Left renal pelvis (tissue), 4 donors: ENCODE measurements around the gene KLHL24. TPM values are rescaled to one million over a fixed set of nuclear protein-coding genes. Genes with fewer than 3 reads are reported as not detected.
"Not testable (repeated sequence)": the region's sequence is repeated elsewhere in the genome, so short reads cannot be mapped to it uniquely, and the experiment has no call there.

Source experiments
- DNase-seq, 4 donors: peaks; one replicate each; pipeline ENCODE4 v3.0.0-alpha.2; 2013; ENCODE audit warnings: low read depth in 4 of 4, low spot score in 3 of 4
- polyA plus RNA-seq, 4 donors: library from polyadenylated mRNA; unstranded; fragments of 120-200 nt; gene quantifications; one replicate each; pipeline ENCODE4 v1.2.1, GENCODE V29; 2013; ENCODE audit not compliant: insufficient read length in 4 of 4

Gene KLHL24
- polyA plus RNA-seq, 4 donors: 40.5 to 53.9 (median 47.2) TPM

GRCh38 chr3:183634707-183635106 is 716 bp upstream of the KLHL24 start:
- no peak for DNase-seq

GRCh38 chr3:183635107-183635430 is 354 bp upstream of the KLHL24 start:
- no peak for DNase-seq

DNA sequence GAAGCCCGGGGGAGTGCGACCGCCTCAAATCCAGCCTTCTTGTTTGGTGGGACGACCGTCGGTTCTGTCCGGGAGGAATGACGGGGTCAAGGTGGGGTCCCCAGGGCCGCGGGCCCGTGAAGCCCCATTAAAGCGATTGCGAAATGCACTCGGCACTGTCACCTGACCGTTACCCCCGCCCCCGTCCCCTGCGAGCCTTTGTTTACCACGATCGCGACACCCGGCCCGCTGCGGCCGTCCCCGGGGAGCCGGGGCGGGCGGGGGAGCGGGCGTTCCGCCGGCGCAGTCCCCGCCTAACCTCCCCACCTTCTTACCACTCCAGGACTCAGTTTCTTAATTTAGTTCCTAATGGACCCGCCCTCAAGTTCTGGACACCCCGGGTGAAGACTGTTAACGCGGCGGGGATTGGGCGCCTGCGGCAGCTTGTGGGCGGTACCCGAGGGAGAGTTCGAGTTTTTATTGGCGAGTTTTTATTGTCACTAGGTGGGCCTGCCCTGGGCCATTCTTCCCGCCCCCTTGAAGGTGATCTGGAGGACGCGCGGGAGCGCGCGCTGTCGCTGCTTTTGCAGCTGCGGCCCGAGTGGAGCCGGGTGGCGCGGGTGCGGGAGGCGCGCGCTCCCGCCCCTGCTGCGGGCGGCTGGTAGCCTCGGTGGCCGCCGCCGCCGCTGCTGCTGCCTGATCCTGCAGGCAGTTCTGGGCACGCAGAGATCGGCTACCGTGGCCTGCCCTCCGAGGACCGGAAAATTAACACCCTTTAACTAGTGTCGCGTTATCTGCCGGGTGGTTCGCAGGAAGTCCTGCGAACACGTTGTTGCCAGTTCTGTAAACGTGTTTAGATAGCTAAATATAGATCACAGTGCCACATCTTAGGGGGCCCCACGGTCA is 1.0 kb downstream of the KLHL24 start:
- DNase-seq: peak; percentile 93 to 97 (median 95)

DNA sequence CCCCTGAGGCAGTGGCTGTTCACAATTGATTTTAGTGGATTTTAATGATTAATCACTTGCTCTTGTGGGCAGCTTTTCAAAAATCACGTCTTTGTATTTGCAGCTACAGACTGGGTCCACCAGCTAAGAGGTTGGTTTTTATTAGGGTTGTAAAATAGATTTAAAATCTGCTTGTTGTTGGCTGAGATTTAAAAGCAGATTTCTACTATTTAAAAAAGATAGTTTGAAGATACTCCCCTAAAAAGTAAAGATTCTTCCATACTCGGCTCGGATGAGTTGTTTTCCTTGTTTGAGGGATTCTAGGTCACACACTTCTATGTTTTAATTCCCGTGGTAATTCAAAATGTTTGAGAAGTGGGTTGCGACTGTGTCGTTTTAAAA is 1.7 kb downstream of the KLHL24 start:
- peak in 1 of 4 donors; percentile 10 for DNase-seq

- not testable (repeated sequence) for DNase-seq
Observed at GRCh38 chr3:183637633-183638032, 2.2 kb downstream of the KLHL24 start.

GRCh38 chr3:183638101-183638852 is 2.9 kb downstream of the KLHL24 start:
- DNase-seq: peak in 2 of 4 donors; percentile 19 to 27

GRCh38 chr3:183640635-183641034 is 5.2 kb downstream of the KLHL24 start:
- DNase-seq: not testable (repeated sequence)

DNA sequence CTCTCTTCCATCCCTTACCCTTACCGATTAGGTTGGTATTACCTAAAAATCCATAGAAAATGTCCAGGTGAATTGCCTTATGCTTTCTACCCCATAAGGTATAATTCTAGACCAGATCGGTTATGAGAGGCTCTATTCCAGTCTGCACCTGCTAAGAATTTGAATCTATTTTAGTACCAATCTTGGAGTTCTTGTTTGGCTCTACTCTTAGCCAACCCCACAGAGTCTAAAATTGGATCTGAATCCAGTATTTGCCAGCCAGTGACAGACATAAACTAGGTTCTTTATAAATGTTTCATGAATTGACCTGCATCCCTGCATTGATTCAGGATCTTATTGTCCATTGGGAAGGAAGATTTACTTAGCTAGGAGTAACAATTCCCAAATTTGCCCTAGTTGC is 6.5 kb downstream of the KLHL24 start:
- no peak for DNase-seq

GRCh38 chr3:183644244-183644643 is 8.8 kb downstream of the KLHL24 start:
- DNase-seq: no peak

- DNase-seq: no peak
Observed at GRCh38 chr3:183645254-183645653, 9.8 kb downstream of the KLHL24 start.

DNA sequence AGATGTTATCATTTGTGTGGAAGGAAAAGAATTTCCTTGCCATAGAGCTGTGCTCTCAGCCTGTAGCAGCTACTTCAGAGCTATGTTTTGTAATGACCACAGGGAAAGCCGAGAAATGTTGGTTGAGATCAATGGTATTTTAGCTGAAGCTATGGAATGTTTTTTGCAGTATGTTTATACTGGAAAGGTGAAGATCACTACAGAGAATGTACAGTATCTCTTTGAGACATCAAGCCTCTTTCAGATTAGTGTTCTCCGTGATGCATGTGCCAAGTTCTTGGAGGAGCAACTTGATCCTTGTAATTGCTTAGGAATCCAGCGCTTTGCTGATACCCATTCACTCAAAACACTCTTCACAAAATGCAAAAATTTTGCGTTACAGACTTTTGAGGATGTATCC is 15.1 kb downstream of the KLHL24 start:
- no peak for DNase-seq

DNA sequence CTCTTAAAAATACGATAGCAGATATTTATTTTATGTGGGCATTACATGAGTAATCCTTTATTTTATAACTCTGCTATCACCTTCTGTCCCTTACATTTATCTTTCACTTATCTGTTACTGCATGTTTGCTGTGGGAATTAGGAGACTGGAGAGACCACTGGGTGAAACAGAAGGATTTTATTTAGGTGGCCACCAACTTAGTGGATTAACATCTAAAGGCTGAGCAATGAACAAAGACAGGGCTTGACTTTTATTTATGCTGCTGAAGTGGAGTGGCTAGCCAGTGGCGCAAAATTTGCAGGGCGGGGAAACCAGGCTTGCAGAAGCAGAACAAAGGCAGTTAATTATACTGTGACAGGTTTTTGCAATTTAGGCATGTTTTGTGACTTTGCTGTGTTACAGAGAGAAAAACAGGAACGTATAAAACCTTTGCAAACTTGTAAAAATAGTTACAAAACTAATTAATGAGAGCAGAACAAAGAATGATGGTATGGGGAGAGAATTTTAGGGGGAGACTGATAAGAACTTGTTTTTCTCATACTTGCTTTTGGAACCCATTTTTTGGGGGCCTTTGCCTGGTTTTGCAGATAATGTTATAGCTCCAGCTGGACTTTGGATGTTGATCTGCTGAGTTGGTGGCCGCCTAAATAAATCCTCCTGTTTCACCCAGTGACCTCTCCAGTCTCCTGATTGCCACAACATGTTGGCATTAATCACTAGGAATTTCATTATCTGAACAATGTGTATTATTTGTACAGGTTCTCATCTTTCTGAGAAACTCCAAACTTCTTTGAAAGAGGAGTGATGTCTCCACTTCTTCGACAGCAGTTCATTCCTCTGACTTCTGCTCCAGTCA is 18.0 kb downstream of the KLHL24 start:
- peak in 1 of 4 donors; percentile 7 for DNase-seq

GRCh38 chr3:183654727-183655126 is 19.3 kb downstream of the KLHL24 start:
- no peak for DNase-seq

DNA sequence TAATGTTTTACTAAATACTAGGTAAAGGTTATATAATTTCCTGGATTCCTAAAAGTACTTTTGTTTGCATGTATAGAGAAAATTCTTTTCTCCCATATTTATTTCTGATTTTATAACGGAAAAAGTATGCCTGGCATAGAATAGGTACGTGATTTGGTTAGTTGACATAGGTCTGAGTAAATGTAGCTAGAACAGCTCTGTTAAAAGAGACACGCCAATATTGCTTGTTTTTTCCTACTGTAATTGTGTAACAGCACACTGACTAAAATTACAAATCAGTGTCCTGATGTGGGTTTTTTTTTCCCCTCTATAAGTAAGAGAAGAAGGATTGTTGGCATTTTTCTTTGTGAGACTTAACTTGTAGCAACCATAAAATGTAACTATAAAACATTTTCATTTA is 26.7 kb downstream of the KLHL24 start:
- DNase-seq: no peak

DNA sequence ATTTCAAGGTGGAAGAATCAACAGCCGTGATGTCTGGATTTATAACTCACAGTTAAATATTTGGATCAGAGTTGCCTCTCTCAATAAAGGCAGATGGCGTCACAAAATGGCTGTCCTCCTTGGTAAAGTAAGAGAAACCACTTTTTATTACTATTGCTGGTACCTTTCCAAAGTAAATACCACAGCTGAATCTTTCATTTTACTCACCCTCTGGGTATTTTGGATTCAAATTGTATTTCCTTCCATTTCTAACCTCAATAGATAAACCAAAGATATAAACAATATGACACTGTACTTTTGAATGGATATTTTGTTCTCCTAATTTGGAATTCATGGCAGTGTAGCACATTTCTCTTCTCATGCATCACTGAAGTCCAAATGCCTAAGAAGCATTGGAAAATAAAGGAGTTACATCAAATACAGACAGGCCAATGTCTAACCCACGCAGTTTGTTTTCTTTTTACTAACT is 29.5 kb downstream of the KLHL24 start:
- DNase-seq: no peak

- DNase-seq: no peak
Observed at GRCh38 chr3:183680061-183680460, 44.6 kb downstream of the KLHL24 start.

GRCh38 chr3:183687705-183688104 is 52.3 kb downstream of the KLHL24 start:
- no peak for DNase-seq

DNA sequence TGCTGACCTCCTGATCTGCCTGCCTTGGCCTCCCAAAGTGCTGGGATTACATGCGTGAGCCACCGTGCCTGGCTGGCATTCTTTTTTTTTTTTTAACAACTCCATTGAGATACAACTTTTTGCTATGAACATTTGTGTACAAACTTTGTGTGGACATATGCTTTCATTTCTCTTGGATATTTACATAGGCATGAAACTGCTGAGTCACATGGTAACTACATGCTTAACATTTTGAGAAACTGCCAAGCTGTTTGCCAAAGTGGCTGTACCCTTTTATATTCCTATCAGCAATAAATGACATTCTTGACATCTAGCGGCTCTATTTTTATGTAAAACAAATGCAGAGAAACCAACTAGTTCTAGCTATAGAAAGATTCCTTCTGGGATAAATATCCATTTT is 53.5 kb downstream of the KLHL24 start:
- DNase-seq: no peak

DNA sequence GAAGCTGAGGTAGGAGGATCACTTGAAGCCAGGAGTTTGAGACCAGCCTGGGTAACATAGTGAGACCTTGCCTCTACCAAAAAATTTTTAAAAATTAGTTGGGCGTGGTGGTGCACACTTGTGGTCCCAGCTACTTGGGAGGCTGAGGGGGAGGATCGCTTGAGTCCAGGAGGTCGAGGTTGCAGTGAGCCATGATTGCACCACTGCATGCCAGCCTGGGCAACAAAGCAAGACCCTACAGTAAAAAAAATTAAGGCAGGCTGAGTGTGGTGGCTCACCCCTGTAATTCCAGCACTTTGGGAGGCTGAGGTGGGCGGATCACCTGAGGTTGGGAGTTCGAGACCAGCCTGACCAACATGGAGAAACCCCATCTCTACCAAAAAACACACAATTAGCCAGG is 54.2 kb downstream of the KLHL24 start:
- not testable (repeated sequence) for DNase-seq

- DNase-seq: no peak
Observed at GRCh38 chr3:183690402-183690995, 55.1 kb downstream of the KLHL24 start.

DNA sequence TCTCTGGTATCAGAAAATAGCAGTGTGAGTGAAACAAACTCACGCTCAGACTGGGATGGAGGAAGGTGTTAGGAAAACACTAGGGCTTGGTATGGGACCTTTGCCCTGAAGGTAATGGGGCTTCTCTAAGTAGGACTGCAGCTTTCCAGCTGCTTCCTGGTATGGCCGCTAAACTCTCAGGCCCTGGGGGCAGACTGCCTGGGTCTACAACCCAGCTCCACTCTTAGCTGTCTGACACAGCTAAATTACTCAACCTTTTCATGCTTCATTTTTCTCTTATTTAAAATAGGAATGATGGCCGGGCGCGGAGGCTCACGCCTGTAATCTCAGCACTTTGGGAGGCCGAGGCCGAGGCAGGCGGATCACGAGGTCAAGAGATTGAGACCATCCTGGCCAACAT is 57.0 kb downstream of the KLHL24 start:
- DNase-seq: no peak
